ENCODE data around the gene TLE2. TPM values are rescaled to one million over a fixed set of nuclear protein-coding genes. Genes with fewer than 3 reads are reported as not detected.

The TLE2 gene
- total and polyA plus RNA-seq, 9 of the 15 experiments (the other 6 are each of a cell fraction or from before 2014, with no cell fraction given), result 0.35 to 13.1 (median 6.2) TPM

DNA sequence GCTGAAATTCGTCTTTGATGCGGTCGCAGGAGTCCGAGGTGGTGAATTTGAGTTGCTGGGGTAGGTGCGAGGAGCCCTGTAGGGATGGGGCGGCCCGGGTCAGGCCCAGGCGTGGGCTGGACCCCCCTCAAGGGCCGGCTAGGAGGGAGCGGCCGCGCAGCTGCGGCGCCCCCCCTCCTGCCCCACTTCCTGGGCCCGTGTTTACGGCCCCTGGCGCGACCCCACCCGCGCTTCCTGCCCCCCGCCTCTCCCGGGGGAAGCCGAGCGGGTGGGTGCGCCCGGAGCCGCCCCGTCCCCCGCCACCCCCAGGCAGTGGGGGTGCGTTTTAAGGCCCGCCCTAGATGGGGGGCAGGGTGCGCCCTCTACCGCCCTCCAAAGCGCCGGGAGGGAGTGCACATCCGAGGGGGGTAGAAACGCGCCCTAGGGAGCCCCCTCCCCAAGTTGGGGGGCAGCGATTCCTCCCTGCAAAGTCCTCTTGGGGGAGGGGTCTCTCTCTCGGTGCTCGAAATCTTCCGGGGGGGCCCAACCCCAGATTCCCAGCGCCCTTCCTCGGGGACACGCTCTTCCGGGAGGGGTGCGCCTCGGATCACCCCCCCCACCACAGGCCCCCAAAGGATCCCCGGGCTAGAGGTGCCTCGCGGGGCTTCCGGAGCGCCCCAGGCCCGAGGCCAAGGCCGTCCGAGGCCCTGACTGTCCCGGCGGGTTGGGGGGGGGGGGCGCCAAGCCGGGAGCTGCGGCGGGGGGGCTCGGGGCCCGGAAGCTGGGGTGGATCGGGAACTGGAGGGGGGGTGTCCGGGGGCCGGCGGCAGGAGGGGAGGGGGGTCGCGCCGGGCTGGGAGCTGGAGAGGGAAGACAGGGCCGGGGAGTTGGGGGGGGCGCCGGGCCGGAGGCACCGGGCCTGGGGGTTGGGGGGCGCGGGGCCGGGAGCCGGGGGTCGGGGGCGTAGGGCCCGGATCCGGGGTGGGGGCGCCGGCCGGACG lies 32.4 kb upstream of the TLE2 start (continued):
- TF ChIP-seq RBM34 (IDR thresholded peaks at IDR 0.05; ENCODE audit: borderline replicate concordance, insufficient read depth, low read length) (no peak), SIRT6 (IDR thresholded peaks at IDR 0.05; ENCODE audit: low read depth, low read length) (no peak), NFRKB (IDR thresholded peaks at IDR 0.05; ENCODE audit: low read depth) (0 out of 2 replicates have a peak, but pooled peaks have one; percentile 71), MAFF (IDR thresholded peaks at IDR 0.05; ENCODE audit: low read length) (no peak), CHAMP1 (IDR thresholded peaks at IDR 0.05) (no peak), PML (IDR thresholded peaks at IDR 0.05; ENCODE audit: low read length) (no peak), ZBTB17 (CRISPR knock-in tag; IDR thresholded peaks at IDR 0.05) (peak; percentile 56; the same call in 1 of the 2 replicates), RNF2 (IDR thresholded peaks at IDR 0.05) (no peak), NFE2 (IDR thresholded peaks at IDR 0.05; ENCODE audit: low read depth) (no peak), ZKSCAN1 (IDR thresholded peaks at IDR 0.05; ENCODE audit: low read depth, low read length) (no peak), ZNF764 (CRISPR knock-in tag; IDR thresholded peaks at IDR 0.05; ENCODE audit: low read depth) (no peak), ZBTB12 (CRISPR knock-in tag; IDR thresholded peaks at IDR 0.05) (no peak), ZNF507 (tag; conservative IDR thresholded peaks at IDR 0.05) (no peak), ATF1 (CRISPR knock-in tag; IDR thresholded peaks at IDR 0.05) (no peak), ATF1 (tag; IDR thresholded peaks at IDR 0.05) (peak; percentile 32; the same call in 1 of the 2 replicates), HBP1 (CRISPR knock-in tag; IDR thresholded peaks at IDR 0.05) (no peak), KDM1A (IDR thresholded peaks at IDR 0.05) (no peak), ETV6 (IDR thresholded peaks at IDR 0.05; ENCODE audit: borderline replicate concordance in 1 of 2, low read depth in 2 of 2, low read length in 1 of 2) (no peak), ETV6 (CRISPR knock-in tag; IDR thresholded peaks at IDR 0.05; ENCODE audit: borderline replicate concordance) (no peak), SMAD1 (IDR thresholded peaks at IDR 0.05; ENCODE audit: low read depth, low read length, partially characterized antibody) (no peak), GTF2A2 (tag; IDR thresholded peaks at IDR 0.05) (no peak), ZBTB49 (CRISPR knock-in tag; IDR thresholded peaks at IDR 0.05; ENCODE audit: borderline replicate concordance) (no peak), U2AF2 (optimal IDR thresholded peaks at IDR 0.05; ENCODE audit: low read depth, low read length) (no peak)
